Fibroblast of pulmonary artery (primary cell): ENCODE measurements around the gene STK40.

Experiments
- DNase-seq: peaks from one replicate; pipeline ENCODE4 v3.0.0-alpha.2; 2010; ENCODE audit warnings: low read depth
- H3K4me3 ChIP-seq: replicated peaks from 2 replicates; pipeline ENCODE4 v1.5.1; 2011; ENCODE audit warnings: low read depth, mild to moderate bottlenecking, control low read depth, low read length, moderate library complexity
- TF ChIP-seq, protein P1 (sequence below): IDR thresholded peaks from 2 replicates; pipeline ENCODE4 v1.5.1; 2011; ENCODE audit warnings: mild to moderate bottlenecking, control low read depth, low read length, inconsistent platforms; ENCODE audit errors: missing control alignments

Gene STK40

GRCh38 chr1:36306902-36307456 is 78.7 kb downstream of the STK40 start:
- TF ChIP-seq, protein P1, sequence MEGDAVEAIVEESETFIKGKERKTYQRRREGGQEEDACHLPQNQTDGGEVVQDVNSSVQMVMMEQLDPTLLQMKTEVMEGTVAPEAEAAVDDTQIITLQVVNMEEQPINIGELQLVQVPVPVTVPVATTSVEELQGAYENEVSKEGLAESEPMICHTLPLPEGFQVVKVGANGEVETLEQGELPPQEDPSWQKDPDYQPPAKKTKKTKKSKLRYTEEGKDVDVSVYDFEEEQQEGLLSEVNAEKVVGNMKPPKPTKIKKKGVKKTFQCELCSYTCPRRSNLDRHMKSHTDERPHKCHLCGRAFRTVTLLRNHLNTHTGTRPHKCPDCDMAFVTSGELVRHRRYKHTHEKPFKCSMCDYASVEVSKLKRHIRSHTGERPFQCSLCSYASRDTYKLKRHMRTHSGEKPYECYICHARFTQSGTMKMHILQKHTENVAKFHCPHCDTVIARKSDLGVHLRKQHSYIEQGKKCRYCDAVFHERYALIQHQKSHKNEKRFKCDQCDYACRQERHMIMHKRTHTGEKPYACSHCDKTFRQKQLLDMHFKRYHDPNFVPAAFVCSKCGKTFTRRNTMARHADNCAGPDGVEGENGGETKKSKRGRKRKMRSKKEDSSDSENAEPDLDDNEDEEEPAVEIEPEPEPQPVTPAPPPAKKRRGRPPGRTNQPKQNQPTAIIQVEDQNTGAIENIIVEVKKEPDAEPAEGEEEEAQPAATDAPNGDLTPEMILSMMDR: no peak
- peak; percentile 90 for DNase-seq
- H3K4me3 ChIP-seq: peak overlapping the region; percentile 53

- peak within 1 kb of the TSS; percentile 53 for H3K4me3 ChIP-seq
- TF ChIP-seq, protein P1: no peak
- no peak for DNase-seq
Measured at GRCh38 chr1:36306210-36306901, 79.4 kb downstream of the STK40 start, which contains the start of gene SH3D21. TSS of gene SH3D21 (plus strand) at chr1:36306368. CDS start at chr1:36306421, 53 bp downstream.

- no peak overlapping the region for H3K4me3 ChIP-seq
- TF ChIP-seq, protein P1: no peak
- DNase-seq: no peak
Measured at GRCh38 chr1:36305915-36306209, 79.9 kb downstream of the STK40 start.

DNA sequence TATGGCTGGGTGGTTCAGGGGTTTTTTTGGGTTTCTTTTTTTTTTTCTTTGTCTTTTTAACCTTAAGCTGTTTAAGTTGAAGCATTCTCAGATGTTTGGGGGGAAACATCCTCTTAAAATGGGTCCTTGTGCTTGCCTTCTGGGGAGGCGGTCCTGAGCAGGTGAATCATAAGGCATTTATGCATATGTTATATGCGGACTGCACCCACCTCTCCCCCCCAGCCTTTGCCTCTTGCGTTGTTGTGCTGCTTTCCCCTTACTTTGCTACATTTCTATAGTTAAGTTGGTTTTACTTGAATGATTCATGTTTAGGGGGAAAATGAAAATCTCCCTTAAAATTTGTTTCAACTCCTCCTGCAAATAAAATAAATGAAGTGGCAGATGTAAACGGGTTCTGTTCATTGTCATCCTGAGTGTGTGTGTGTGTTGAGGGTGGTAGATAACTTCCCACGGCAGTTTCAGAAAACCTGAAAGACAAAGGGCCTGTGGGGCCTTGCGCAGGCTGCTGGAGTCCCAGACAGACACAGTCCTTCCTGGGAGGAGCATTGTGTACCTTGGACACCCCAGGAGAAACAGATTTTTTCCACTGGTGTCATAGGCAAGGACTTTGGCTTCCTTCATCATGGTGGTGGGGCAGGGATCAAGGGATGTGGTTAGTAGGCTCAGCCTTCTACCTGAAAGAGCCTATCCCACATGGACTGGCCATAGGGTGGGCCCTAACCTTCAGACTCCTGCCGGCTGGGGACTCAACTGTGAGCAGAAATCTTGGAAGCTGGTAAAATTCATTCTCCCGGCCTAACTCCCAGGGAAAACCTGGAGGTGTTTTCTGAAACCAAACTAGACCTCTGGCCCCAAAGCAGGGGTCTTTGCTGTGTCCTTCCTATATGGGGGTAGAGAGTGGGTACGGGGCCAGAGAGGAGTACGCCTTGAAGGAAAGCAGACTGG is 80.5 kb downstream of the STK40 start:
- no peak overlapping the region for H3K4me3 ChIP-seq
- DNase-seq: no peak

DNA sequence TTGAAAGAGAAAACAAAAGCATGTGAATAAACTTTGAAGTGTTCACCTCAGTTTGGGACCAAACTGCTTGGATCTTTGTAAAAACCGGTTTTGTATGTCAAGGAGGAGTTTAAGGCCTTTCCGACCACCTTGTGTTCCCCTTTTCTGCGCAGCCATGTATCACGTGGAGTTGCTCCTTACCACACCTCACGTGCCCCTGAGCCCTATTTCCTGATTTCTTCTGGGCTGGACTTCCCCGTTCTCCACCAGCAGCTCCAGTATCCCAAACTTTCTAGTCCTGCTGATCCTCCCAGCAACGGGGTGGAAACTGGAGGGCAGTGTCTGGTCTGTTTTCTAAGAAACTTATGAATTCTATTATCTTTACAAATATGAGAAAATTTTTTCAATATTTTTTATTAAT is 81.2 kb downstream of the STK40 start:
- no peak overlapping the region for H3K4me3 ChIP-seq
- no peak for DNase-seq
- TF ChIP-seq, protein P1: no peak

More for the DNA sequence above, 80.5 kb downstream of the STK40 start:
- TF ChIP-seq, protein P1: no peak

DNA sequence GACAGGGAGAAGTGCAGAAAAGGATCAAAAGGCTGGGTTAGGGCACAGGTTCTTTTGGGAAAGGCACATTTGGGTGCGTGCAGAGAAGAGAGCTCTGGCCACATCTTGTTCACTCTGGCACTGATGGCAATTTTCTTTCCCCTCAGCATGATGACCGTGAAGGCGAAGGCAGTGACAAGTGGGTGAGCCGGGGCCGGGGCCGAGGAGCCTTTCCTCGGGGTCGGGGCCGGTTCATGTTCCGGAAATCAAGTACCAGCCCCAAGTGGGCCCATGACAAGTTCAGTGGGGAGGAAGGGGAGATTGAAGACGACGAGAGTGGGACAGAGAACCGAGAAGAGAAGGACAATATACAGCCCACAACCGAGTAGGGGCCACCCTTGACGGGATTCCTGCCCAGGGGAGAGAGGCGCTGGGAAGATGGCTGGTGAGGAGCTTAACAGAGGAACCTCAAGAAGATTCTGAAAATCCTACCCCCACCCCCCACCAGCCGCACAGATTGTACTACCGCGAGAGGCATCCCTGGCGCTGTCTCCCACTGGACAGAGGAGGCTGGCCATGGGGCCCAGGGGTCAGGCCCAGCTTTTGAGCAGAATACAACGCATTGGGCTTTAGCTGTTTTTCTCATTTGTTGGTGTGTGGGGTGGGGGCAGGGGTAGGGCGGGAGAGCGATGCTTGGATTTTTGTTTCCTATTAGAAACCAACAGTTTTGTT is 81.9 kb downstream of the STK40 start:
- H3K4me3 ChIP-seq: no peak overlapping the region
- TF ChIP-seq, protein P1: no peak

More for the DNA sequence above, 81.9 kb downstream of the STK40 start:
- no peak for DNase-seq
